SK-N-SH (cell line): Measurements from ENCODE around the gene PCGF3. TPM values are rescaled to one million over a fixed set of nuclear protein-coding genes. Genes with fewer than 3 reads are reported as not detected.

Experiments
- CTCF ChIA-PET: fragments of 300-600, 350-600 bp; formaldehyde crosslinking; extraction: SDS; loops from one replicate; lab custom pipeline; 2021; lab: Yijun Ruan, JAX
- POLR2A ChIA-PET: fragments of 350-600 bp; sonication (Branson Sonifier 250); formaldehyde crosslinking; extraction: SDS; loops from one replicate; lab custom pipeline; 2020; ENCODE audit warnings: antibody characterized with exemption, inconsistent platforms; lab: Yijun Ruan, JAX
- DNase-seq: peaks from one replicate; pipeline ENCODE4 v3.0.0; 2012
- H2AFZ ChIP-seq: fragments of 200-600 bp; sonication (generic); 2 replicates; pipeline ENCODE4 v1.8.1; 2016; ENCODE audit warnings: antibody characterized with exemption, mild to moderate bottlenecking, low read depth
- H3F3A ChIP-seq: fragments of 200-600 bp; sonication (generic); replicated peaks from 2 replicates; pipeline ENCODE3; 2016; ENCODE audit warnings: antibody characterized with exemption, mild to moderate bottlenecking; ENCODE audit not compliant: insufficient read depth
- H3K27ac ChIP-seq, 2 experiments: fragments of 200-500 bp in 1 of 2; fragments of 200-600 bp in 1 of 2; sonication (Bioruptor generic) in 1 of 2; sonication (generic), shearing (Covaris generic) in 1 of 2; 2 replicates each; pipeline versions ENCODE4 v1.5.1 to v1.6.1; 2014 to 2016; ENCODE audit warnings: low read depth in 2 of 2, inconsistent platforms in 1 of 2, low read length in 1 of 2, mild to moderate bottlenecking in 1 of 2, mixed read lengths in 1 of 2
- H3K27me3 ChIP-seq: fragments of 200-600 bp; sonication (generic), shearing (Covaris generic); 2 replicates; pipeline ENCODE4 v1.6.1; 2016; ENCODE audit warnings: mixed run types; ENCODE audit not compliant: insufficient read depth
- H3K36me3 ChIP-seq, 2 experiments: fragments of 200-500 bp in 1 of 2; fragments of 200-600 bp in 1 of 2; sonication (Bioruptor generic) in 1 of 2; sonication (generic) in 1 of 2; replicated peaks in 1 of 2; 2 replicates each; pipeline versions ENCODE3 to v1.5.1; 2014 to 2016; ENCODE audit warnings: low read length in 1 of 2, mild to moderate bottlenecking in 1 of 2; ENCODE audit not compliant: insufficient read depth in 2 of 2, control insufficient read depth in 1 of 2
- H3K4me1 ChIP-seq, 2 experiments: fragments of 200-500 bp in 1 of 2; fragments of 200-600 bp in 1 of 2; sonication (Bioruptor generic) in 1 of 2; sonication (generic), shearing (Covaris generic) in 1 of 2; 2 replicates each; pipeline versions ENCODE4 v1.5.1 to v1.6.1; 2014 to 2016; ENCODE audit warnings: low read depth in 1 of 2, low read length in 1 of 2, mixed run types in 1 of 2; ENCODE audit not compliant: insufficient read depth in 2 of 2, control insufficient read depth in 1 of 2
- H3K4me2 ChIP-seq: fragments of 200-600 bp; sonication (generic), shearing (Covaris generic); 2 replicates; pipeline ENCODE4 v1.6.1; 2017; ENCODE audit warnings: mixed run types
- H3K4me3 ChIP-seq, 2 experiments: fragments of 200-500 bp in 1 of 2; fragments of 200-600 bp in 1 of 2; sonication (Bioruptor generic) in 1 of 2; sonication (generic), shearing (Covaris generic) in 1 of 2; 2 replicates each; pipeline versions ENCODE4 v1.5.1 to v1.8.1; 2014 to 2016; ENCODE audit warnings: low read depth in 2 of 2, inconsistent platforms in 1 of 2, low read length in 1 of 2, mild to moderate bottlenecking in 1 of 2, mixed read lengths in 1 of 2, moderate library complexity in 1 of 2
- H3K79me2 ChIP-seq: fragments of 200-600 bp; sonication (generic); 2 replicates; pipeline ENCODE4 v1.8.1; 2017; ENCODE audit warnings: mild to moderate bottlenecking; ENCODE audit not compliant: insufficient read depth
- H3K9ac ChIP-seq: fragments of 200-600 bp; sonication (generic); 2 replicates; pipeline ENCODE4 v1.6.1; 2017; ENCODE audit warnings: mixed run types
- H3K9me2 ChIP-seq: fragments of 200-600 bp; sonication (generic); 2 replicates; pipeline ENCODE4 v1.6.1; 2017; ENCODE audit warnings: mixed run types
- H3K9me3 ChIP-seq: fragments of 200-600 bp; sonication (generic); 2 replicates; pipeline ENCODE4 v1.6.1; 2017; ENCODE audit warnings: mixed run types, mild to moderate bottlenecking, moderate library complexity
- H4K20me1 ChIP-seq: fragments of 200-600 bp; sonication (generic); 2 replicates; pipeline ENCODE4 v1.6.1; 2017; ENCODE audit warnings: mild to moderate bottlenecking, mixed run types; ENCODE audit not compliant: insufficient read depth
- FOSL2 ChIP-seq: IDR thresholded peaks from 2 replicates; pipeline ENCODE4 v1.4.0; 2012; ENCODE audit warnings: low read depth, mild to moderate bottlenecking, moderate library complexity, borderline replicate concordance
- MXI1 ChIP-seq: IDR thresholded peaks from 2 replicates; pipeline ENCODE4 v1.6.1; 2012; ENCODE audit warnings: mild to moderate bottlenecking, low read depth, low read length, improper control_type of control experiment
- POLR2AphosphoS5 ChIP-seq: IDR thresholded peaks from 2 replicates; pipeline ENCODE4 v1.6.1; 2012; ENCODE audit warnings: low read depth, low read length
- YY1 ChIP-seq: IDR thresholded peaks from 2 replicates; pipeline ENCODE4 v1.4.0; 2012; ENCODE audit warnings: low read depth, mild to moderate bottlenecking
- WGBS: methylation state at CpG from one replicate; pipeline ENCODE4 v1.1.6; 2017; ENCODE audit warnings: low lambda C conversion rate; 5-methylcytosine and 5-hydroxymethylcytosine counted together
- polyA plus RNA-seq, 3 experiments: library from polyadenylated mRNA; depleted of rRNA; stranded (reverse); fragments of >200 nt; gene quantifications; 2 replicates each; pipeline ENCODE4 v1.2.3, GENCODE V29; 2012
- TF ChIP-seq, protein P1 (sequence below): IDR thresholded peaks from 2 replicates; pipeline ENCODE4 v1.4.0; 2012; ENCODE audit warnings: low read depth
- TF ChIP-seq, protein P2 (sequence below): IDR thresholded peaks from 2 replicates; pipeline ENCODE4 v1.4.0; 2012; ENCODE audit warnings: low read depth, borderline replicate concordance
- TF ChIP-seq, protein P3 (sequence below): IDR thresholded peaks from 2 replicates; pipeline ENCODE4; 2012

PCGF3 gene
- polyA plus RNA-seq, 1 of the 3 experiments (the other 2 are of a cell fraction): 44.8 TPM

DNA sequence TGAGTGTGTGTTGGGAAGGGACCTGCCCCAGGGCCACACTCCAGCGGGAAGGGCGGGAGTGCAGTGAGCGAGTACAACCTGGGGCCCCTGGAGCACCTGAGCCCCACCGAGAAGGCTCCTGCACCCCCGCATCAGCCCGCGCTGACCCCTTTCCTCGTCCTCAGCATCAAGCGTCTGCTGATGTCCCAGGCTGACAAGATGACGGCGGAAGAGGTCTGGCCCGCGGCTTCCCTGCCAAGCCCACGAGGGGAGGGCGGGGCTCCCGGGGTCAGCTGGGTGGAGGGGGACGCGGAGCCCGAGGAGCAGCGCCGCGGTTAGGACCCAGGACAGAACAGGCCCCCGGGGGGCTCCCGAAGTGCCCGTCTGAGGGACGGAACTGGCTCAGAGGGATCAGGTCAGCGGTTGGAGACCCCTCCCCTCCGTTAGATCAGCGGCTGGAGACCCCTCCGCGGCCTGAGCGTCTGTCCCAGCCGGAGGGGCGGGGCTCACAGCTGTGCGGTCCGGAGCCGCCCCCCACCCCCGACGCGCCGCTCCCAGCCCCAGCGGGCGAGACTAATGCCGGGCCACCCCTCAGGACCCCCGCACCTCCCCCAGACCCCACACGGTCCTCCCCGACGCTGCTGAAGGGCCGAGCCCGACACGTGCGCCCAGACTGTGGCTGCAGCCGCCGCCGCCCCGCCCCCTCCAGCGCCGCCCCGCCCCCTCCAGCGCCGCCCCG is 24.5 kb upstream of the PCGF3 start:
- Histone ChIP-seq H3K9ac (peak overlapping the region; percentile 39; the same call in 1 of the 2 replicates), H3K36me3 (no peaks in the 10 kb centered on the region), H4K20me1 (no peaks in the 10 kb centered on the region), H3K9me2 (no peaks in the 10 kb centered on the region), H3K27me3 (no peaks in the 10 kb centered on the region), H3K4me2 (peak overlapping the region; percentile 82), H3K4me3 (peak overlapping the region; percentile 41 to 51; a peak in 3 of 4 replicates), H3K9me3 (no peaks in the 10 kb centered on the region), H3K4me1 (peaks cover 0 to 40% of the 10 kb centered on the region in 2 experiments; a peak in 1 of 4 replicates), H3K79me2 (no peaks in the 10 kb centered on the region), H2AFZ (no peak overlapping the region), H3K27ac (peak overlapping the region in 1 of 2 experiments; percentile 85; a peak in 2 of 4 replicates), H3F3A (no peaks in the 10 kb centered on the region)
- ChIA-PET CTCF (interaction anchor here (0.8 kb wide), 1 partner anchor 10 kb away, joined by 3 read pairs; no protein-coding TSS in a partner anchor), POLR2A (interaction anchor here (1.8 kb wide), 1 partner anchor 17 kb away, joined by 5 read pairs; no protein-coding TSS in a partner anchor)
- DNase-seq: peak; percentile 94
- TF ChIP-seq YY1: no peak
- TF ChIP-seq, protein P1, sequence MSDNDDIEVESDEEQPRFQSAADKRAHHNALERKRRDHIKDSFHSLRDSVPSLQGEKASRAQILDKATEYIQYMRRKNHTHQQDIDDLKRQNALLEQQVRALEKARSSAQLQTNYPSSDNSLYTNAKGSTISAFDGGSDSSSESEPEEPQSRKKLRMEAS: peak; percentile 23; the same call in 1 of the 2 replicates
- TF ChIP-seq, protein P2, sequence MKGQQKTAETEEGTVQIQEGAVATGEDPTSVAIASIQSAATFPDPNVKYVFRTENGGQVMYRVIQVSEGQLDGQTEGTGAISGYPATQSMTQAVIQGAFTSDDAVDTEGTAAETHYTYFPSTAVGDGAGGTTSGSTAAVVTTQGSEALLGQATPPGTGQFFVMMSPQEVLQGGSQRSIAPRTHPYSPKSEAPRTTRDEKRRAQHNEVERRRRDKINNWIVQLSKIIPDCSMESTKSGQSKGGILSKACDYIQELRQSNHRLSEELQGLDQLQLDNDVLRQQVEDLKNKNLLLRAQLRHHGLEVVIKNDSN: no peak
- TF ChIP-seq, protein P3, sequence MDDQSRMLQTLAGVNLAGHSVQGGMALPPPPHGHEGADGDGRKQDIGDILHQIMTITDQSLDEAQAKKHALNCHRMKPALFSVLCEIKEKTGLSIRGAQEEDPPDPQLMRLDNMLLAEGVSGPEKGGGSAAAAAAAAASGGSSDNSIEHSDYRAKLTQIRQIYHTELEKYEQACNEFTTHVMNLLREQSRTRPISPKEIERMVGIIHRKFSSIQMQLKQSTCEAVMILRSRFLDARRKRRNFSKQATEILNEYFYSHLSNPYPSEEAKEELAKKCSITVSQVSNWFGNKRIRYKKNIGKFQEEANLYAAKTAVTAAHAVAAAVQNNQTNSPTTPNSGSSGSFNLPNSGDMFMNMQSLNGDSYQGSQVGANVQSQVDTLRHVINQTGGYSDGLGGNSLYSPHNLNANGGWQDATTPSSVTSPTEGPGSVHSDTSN: 0 out of 2 replicates have a peak, but pooled peaks have one; percentile 1
- peak; percentile 20; the same call in 1 of the 2 replicates for TF ChIP-seq POLR2AphosphoS5
- peak; percentile 79; the same call in 1 of the 2 replicates for TF ChIP-seq MXI1
- WGBS: 5% methylated on average over 13 of the region's 62 CpGs

DNA sequence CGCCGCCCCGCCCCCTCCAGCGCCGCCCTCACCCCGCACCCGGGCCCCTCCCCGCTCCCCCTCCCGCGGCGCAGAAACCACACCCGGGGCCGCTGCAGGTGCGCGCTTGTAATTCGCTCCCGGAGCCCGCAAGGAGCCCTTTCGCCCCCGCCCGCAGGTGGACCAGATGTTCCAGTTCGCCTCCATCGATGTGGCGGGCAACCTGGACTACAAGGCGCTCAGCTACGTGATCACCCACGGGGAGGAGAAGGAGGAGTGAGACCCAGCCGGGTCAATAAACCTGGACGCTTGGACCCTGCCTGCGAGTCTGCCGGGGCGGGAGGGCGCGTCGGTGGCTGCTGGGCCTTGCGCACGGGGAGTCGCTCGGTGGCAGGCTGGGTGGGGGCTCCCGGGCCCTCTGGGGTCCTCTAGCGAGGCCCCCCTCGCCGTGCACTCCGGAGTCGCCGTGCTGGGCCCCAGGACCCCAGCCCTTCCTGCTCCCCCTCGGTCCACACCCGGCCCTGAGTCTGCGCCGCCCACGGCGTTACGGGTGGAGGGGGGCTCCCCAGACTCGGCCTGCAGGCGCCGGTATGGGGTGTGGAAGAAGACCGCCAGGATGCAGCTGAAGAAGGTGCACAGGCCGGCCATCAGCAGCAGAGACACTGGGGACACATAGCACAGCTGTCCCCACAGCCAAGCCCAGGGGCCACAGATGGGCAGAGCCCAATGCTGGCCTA is 23.7 kb upstream of the PCGF3 start:
- no peaks in the 10 kb centered on the region for H4K20me1 ChIP-seq
- WGBS: 62% methylated on average over 6 of the region's 58 CpGs
- H3K9me3 ChIP-seq: no peaks in the 10 kb centered on the region
- no peaks in the 10 kb centered on the region for H3K27me3 ChIP-seq
- POLR2A ChIA-PET: no interaction called here
- CTCF ChIA-PET: interaction anchor here (0.8 kb wide), 1 partner anchor 9 kb away, joined by 3 read pairs; no protein-coding TSS in a partner anchor
- no peak overlapping the region for H3K4me2 ChIP-seq
- H3K4me3 ChIP-seq: no peak overlapping the region; a peak in 1 of 4 replicates
- H2AFZ ChIP-seq: no peak overlapping the region
- peak; percentile 88 for DNase-seq
- no peak overlapping the region for H3K27ac ChIP-seq
- no peak for TF ChIP-seq FOSL2
- peaks cover 0 to 42% of the 10 kb centered on the region in 2 experiments; a peak in 1 of 4 replicates for H3K4me1 ChIP-seq
- no peak overlapping the region for H3K9ac ChIP-seq
- no peaks in the 10 kb centered on the region for H3K9me2 ChIP-seq
- no peaks in the 10 kb centered on the region for H3K36me3 ChIP-seq
- H3K79me2 ChIP-seq: no peaks in the 10 kb centered on the region
- H3F3A ChIP-seq: peaks cover under 1% of the 10 kb centered on the region
